H1 (cell line): Measurements from ENCODE around the gene KCNJ3. TPM values are rescaled to one million over a fixed set of nuclear protein-coding genes. Genes with fewer than 3 reads are reported as not detected.

Experiments used
- NRF1 ChIP-seq: IDR thresholded peaks from 2 replicates; pipeline ENCODE4 v1.6.1; 2011; ENCODE audit warnings: mild to moderate bottlenecking, low read depth, low read length, improper control_type of control experiment
- SAP30 ChIP-seq: fragments of 300-600 bp; sonication (generic); IDR thresholded peaks from 2 replicates; pipeline ENCODE4 v1.7.1; 2012; ENCODE audit warnings: low read length, moderate library complexity, mild to moderate bottlenecking, inconsistent platforms; ENCODE audit not compliant: insufficient read depth, insufficient replicate concordance
- polyA plus RNA-seq, 7 experiments: library from polyadenylated mRNA; depleted of rRNA in 3 of 7; stranded (reverse) in 5 of 7; unstranded in 2 of 7; fragments of >200 nt in 5 of 7; fragments of 200-250 nt in 2 of 7; gene quantifications; 1 replicate in 5 of 7; 2 replicates in 1 of 7; 4 replicates in 1 of 7; pipeline versions ENCODE4 v1.2.1 to v1.2.3, GENCODE V29; 2011 to 2013; ENCODE audit warnings: missing spikeins in 2 of 7, mixed read lengths in 2 of 7
- total RNA-seq: library from RNA; stranded (reverse); fragmentation: NEBNext Ultra II Directional; extraction: Animal tissue kit (Norgen Biotek cat#: 25700); gene quantifications from 2 replicates; pipeline ENCODE4 v1.2.1, GENCODE V29; 2021

KCNJ3 gene
- total and polyA plus RNA-seq, 2 of the 8 experiments (the other 6 are each of a cell fraction or from before 2014, with no cell fraction given): 0.11 to 0.50 TPM

- TF ChIP-seq SAP30 (no peak), NRF1 (no peak)
Measured at GRCh38 chr2:154825358-154825757, 126.9 kb downstream of the KCNJ3 start (continued).
